ENCODE data around the gene DNM3. TPM values are rescaled to one million over a fixed set of nuclear protein-coding genes. Genes with fewer than 3 reads are reported as not detected.

Gene DNM3
- total RNA-seq, 1 experiment from 2014 or later, result 2.7 TPM

DNA sequence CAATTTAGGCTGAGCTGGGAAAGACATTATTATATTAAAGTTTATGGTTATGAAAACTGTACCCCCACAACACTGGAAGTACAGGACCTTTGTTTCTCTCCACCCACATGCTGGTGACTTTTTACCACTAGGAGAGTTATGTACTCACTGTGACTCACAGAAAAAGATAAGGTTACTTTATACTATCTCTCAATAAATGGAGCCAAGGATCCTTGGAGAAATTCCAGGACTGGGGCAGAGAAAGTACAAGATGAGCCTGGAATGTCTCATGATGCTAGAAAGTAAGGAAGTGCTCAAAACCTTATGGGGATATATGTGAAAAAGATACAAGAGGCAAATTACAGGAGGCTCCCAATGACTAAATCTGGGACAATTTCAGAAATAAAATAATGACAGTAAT is 515.3 kb downstream of the DNM3 start:
- H3K9me3 ChIP-seq (ENCODE audit: control insufficient read depth, low read depth, low read length), result no peaks in the 10 kb centered on the region
- H3K14ac ChIP-seq (ENCODE audit: insufficient read depth, low read length), result no peak overlapping the region
- H4K8ac ChIP-seq (replicated peaks; ENCODE audit: insufficient read length, low read depth, low read length), result no peak overlapping the region
- H3K4me3 Mint-ChIP-seq, result no peak overlapping the region
- H4K5ac ChIP-seq (ENCODE audit: insufficient read length, low read depth, low read length), result no peak overlapping the region
- no peak overlapping the region for H2AFZ ChIP-seq (ENCODE audit: low read length)
- H3K9me3 Mint-ChIP-seq, result no peaks in the 10 kb centered on the region
- no peak overlapping the region for H3K23ac ChIP-seq (ENCODE audit: insufficient read length, low read depth, low read length)
- H2BK12ac ChIP-seq (ENCODE audit: insufficient read length, low read depth, low read length), result no peak overlapping the region
- H3K4me2 ChIP-seq (ENCODE audit: insufficient read depth, insufficient read length, low read length), result no peak overlapping the region
- no peaks in the 10 kb centered on the region for H3K27me3 ChIP-seq (ENCODE audit: insufficient read depth, low read length)
- no peak overlapping the region for H2BK120ac ChIP-seq (ENCODE audit: low read depth, low read length, poor library complexity, severe bottlenecking)
- no peak overlapping the region for H3K18ac ChIP-seq (ENCODE audit: insufficient read length, low read depth, low read length)
- peaks cover 31 to 43% of the 10 kb centered on the region in 2 experiments for H3K4me1 Mint-ChIP-seq
- no peak overlapping the region for H3K9ac ChIP-seq (ENCODE audit: extremely low read depth, insufficient read length, low read length)
- no peak overlapping the region for H4K91ac ChIP-seq (ENCODE audit: insufficient read length, low read depth, low read length)
- no peaks in the 10 kb centered on the region for H3K27me3 Mint-ChIP-seq (ENCODE audit: low read depth)
- H3K79me1 ChIP-seq (ENCODE audit: insufficient read depth, low read depth, low read length, poor library complexity, severe bottlenecking), result no peaks in the 10 kb centered on the region
- H4K20me1 ChIP-seq (ENCODE audit: control insufficient read depth, insufficient read depth, insufficient read length), result no peaks in the 10 kb centered on the region
- TF ChIP-seq, protein P1, sequence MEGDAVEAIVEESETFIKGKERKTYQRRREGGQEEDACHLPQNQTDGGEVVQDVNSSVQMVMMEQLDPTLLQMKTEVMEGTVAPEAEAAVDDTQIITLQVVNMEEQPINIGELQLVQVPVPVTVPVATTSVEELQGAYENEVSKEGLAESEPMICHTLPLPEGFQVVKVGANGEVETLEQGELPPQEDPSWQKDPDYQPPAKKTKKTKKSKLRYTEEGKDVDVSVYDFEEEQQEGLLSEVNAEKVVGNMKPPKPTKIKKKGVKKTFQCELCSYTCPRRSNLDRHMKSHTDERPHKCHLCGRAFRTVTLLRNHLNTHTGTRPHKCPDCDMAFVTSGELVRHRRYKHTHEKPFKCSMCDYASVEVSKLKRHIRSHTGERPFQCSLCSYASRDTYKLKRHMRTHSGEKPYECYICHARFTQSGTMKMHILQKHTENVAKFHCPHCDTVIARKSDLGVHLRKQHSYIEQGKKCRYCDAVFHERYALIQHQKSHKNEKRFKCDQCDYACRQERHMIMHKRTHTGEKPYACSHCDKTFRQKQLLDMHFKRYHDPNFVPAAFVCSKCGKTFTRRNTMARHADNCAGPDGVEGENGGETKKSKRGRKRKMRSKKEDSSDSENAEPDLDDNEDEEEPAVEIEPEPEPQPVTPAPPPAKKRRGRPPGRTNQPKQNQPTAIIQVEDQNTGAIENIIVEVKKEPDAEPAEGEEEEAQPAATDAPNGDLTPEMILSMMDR (conservative IDR thresholded peaks at IDR 0.05), result no peak
- H3K27ac ChIP-seq (ENCODE audit: insufficient read length, low read depth, low read length), result no peak overlapping the region
- H3T11ph ChIP-seq (ENCODE audit: low read length), result no peak overlapping the region
- no peak overlapping the region for H3K56ac ChIP-seq (ENCODE audit: insufficient read length, low read depth, low read length)
- H3K4me1 ChIP-seq (ENCODE audit: insufficient read depth, low read length), result peaks cover 17% of the 10 kb centered on the region; the same call in 1 of the 2 replicates
- H3K36me3 Mint-ChIP-seq (ENCODE audit: insufficient read depth in 1 of 3, low read depth in 3 of 3), result no peaks in the 10 kb centered on the region
- H3K79me2 ChIP-seq (ENCODE audit: insufficient read depth, low read length), result no peaks in the 10 kb centered on the region
- no peak overlapping the region for H2BK5ac ChIP-seq (ENCODE audit: insufficient read length, low read length)
- no peak overlapping the region for H2BK20ac ChIP-seq (ENCODE audit: low read depth, low read length, poor library complexity, severe bottlenecking)
- H2BK15ac ChIP-seq (ENCODE audit: low read depth, low read length), result no peak overlapping the region
- H3K4ac ChIP-seq (ENCODE audit: low read depth, low read length), result no peak overlapping the region
- peaks cover 2% of the 10 kb centered on the region for H3K23me2 ChIP-seq (ENCODE audit: insufficient read length, low read depth, low read length, poor library complexity, severe bottlenecking)
- no peak for DNase-seq
- H2AK5ac ChIP-seq (ENCODE audit: insufficient read length, low read length), result no peak overlapping the region
- no peak overlapping the region for H3K27ac Mint-ChIP-seq
